D721Med (cell line): ENCODE data around the gene UHRF2.

Source experiments
- DNase-seq: peaks from one replicate; pipeline ENCODE4 v3.0.0; 2011; ENCODE audit warnings: low spot score; ENCODE audit not compliant: insufficient read length
- FAIRE-seq: peaks from 2 replicates; lab custom pipeline; 2011; peaks lifted over from hg19 to GRCh38; lab: Jason Lieb, UNC
- CTCF ChIP-seq: IDR thresholded peaks from 2 replicates; pipeline ENCODE4 v1.5.1; 2012; ENCODE audit warnings: mild to moderate bottlenecking, control low read depth; ENCODE audit not compliant: insufficient read depth; ENCODE audit errors: missing control alignments

The UHRF2 gene

GRCh38 chr9:6399071-6399470, 13.9 kb upstream of the UHRF2 start:
- TF ChIP-seq CTCF = no peak
- FAIRE-seq (no peak), DNase-seq (no peak)

GRCh38 chr9:6405371-6405770, 7.6 kb upstream of the UHRF2 start:
- no peak for TF ChIP-seq CTCF
- FAIRE-seq (no peak), DNase-seq (no peak)

- TF ChIP-seq CTCF = no peak
- no peak for DNase-seq
- FAIRE-seq = no peak
Measured at GRCh38 chr9:6407778-6408177, 5.2 kb upstream of the UHRF2 start.

- TF ChIP-seq CTCF = no peak
- FAIRE-seq (no peak), DNase-seq (no peak)
Measured at GRCh38 chr9:6408320-6408719, 4.7 kb upstream of the UHRF2 start.

GRCh38 chr9:6409811-6410210, 3.2 kb upstream of the UHRF2 start:
- peak; percentile 46 for FAIRE-seq
- DNase-seq = no peak
- no peak for TF ChIP-seq CTCF

- no peak for TF ChIP-seq CTCF
- FAIRE-seq (no peak), DNase-seq (no peak)
Measured at GRCh38 chr9:6410633-6411032, 2.4 kb upstream of the UHRF2 start.

GRCh38 chr9:6413365-6414246, 607 bp downstream of the UHRF2 start:
- no peak for DNase-seq
- no peak for TF ChIP-seq CTCF
- FAIRE-seq = no peak
